H9 (cell line): ENCODE results near the gene HLTF. TPM values are rescaled to one million over a fixed set of nuclear protein-coding genes. Genes with fewer than 3 reads are reported as not detected.

ENCODE experiments used
- DNase-seq: peaks from one replicate; pipeline ENCODE4 v3.0.0-alpha.2; 2017
- H2AFZ ChIP-seq: one replicate; pipeline ENCODE4 v1.6.1; 2013; ENCODE audit warnings: mild to moderate bottlenecking, low read length, control low read depth, moderate library complexity
- H2AK5ac ChIP-seq: 2 replicates; pipeline ENCODE4 v1.6.1; 2013; ENCODE audit warnings: low read length, control low read depth, mixed read lengths; ENCODE audit not compliant: insufficient read length
- H2BK120ac ChIP-seq: one replicate; pipeline ENCODE4 v1.6.1; 2013; ENCODE audit warnings: low read depth, mild to moderate bottlenecking, low read length, control low read depth, inconsistent platforms; ENCODE audit not compliant: poor library complexity, severe bottlenecking
- H2BK12ac ChIP-seq: 2 replicates; pipeline ENCODE4 v1.6.1; 2013; ENCODE audit warnings: low read length, control low read depth, mixed read lengths, low read depth; ENCODE audit not compliant: insufficient read length
- H2BK15ac ChIP-seq: 2 replicates; pipeline ENCODE4 v1.6.1; 2013; ENCODE audit warnings: low read depth, low read length, control low read depth
- H2BK20ac ChIP-seq: one replicate; pipeline ENCODE4 v1.6.1; 2013; ENCODE audit warnings: low read depth, mild to moderate bottlenecking, low read length, control low read depth, inconsistent platforms; ENCODE audit not compliant: poor library complexity, severe bottlenecking
- H2BK5ac ChIP-seq: 2 replicates; pipeline ENCODE4 v1.6.1; 2013; ENCODE audit warnings: low read length, control low read depth, mixed read lengths; ENCODE audit not compliant: insufficient read length
- H3K14ac ChIP-seq: 2 replicates; pipeline ENCODE4 v1.6.1; 2013; ENCODE audit warnings: low read length, control low read depth; ENCODE audit not compliant: insufficient read depth
- H3K18ac ChIP-seq: 2 replicates; pipeline ENCODE4 v1.6.1; 2013; ENCODE audit warnings: low read depth, mild to moderate bottlenecking, mixed read lengths, low read length, control low read depth; ENCODE audit not compliant: insufficient read length
- H3K23ac ChIP-seq: 2 replicates; pipeline ENCODE4 v1.6.1; 2013; ENCODE audit warnings: low read length, control low read depth, mixed read lengths, low read depth; ENCODE audit not compliant: insufficient read length
- H3K23me2 ChIP-seq: 2 replicates; pipeline ENCODE4 v1.6.1; 2013; ENCODE audit warnings: low read depth, mild to moderate bottlenecking, mixed read lengths, low read length, control low read depth; ENCODE audit not compliant: insufficient read length, poor library complexity, severe bottlenecking
- H3K27ac ChIP-seq: 2 replicates; pipeline ENCODE4 v1.5.1; 2013; ENCODE audit warnings: low read length, control low read depth, mixed read lengths, low read depth; ENCODE audit not compliant: insufficient read length
- H3K27me3 ChIP-seq: 2 replicates; pipeline ENCODE4 v1.6.1; 2013; ENCODE audit warnings: low read length, control low read depth, inconsistent platforms; ENCODE audit not compliant: insufficient read depth
- H3K4ac ChIP-seq: 2 replicates; pipeline ENCODE4 v1.6.1; 2013; ENCODE audit warnings: low read depth, mild to moderate bottlenecking, control low read depth, inconsistent platforms, low read length, moderate library complexity
- H3K4me1 ChIP-seq: 2 replicates; pipeline ENCODE4 v1.6.1; 2013; ENCODE audit warnings: low read length, control low read depth, inconsistent platforms; ENCODE audit not compliant: insufficient read depth
- H3K4me2 ChIP-seq: 2 replicates; pipeline ENCODE4 v1.6.1; 2013; ENCODE audit warnings: low read length, control low read depth, mixed read lengths; ENCODE audit not compliant: insufficient read length, insufficient read depth
- H3K56ac ChIP-seq: 2 replicates; pipeline ENCODE4 v1.6.1; 2013; ENCODE audit warnings: low read depth, mild to moderate bottlenecking, mixed read lengths, low read length, control low read depth; ENCODE audit not compliant: insufficient read length
- H3K79me1 ChIP-seq: 2 replicates; pipeline ENCODE4 v1.6.1; 2013; ENCODE audit warnings: low read depth, mild to moderate bottlenecking, moderate library complexity, low read length, control low read depth, inconsistent platforms; ENCODE audit not compliant: insufficient read depth, poor library complexity, severe bottlenecking
- H3K79me2 ChIP-seq: 2 replicates; pipeline ENCODE4 v1.6.1; 2013; ENCODE audit warnings: low read length, control low read depth, inconsistent platforms; ENCODE audit not compliant: insufficient read depth
- H3K9ac ChIP-seq: 2 replicates; pipeline ENCODE4 v1.6.1; 2013; ENCODE audit warnings: low read length, control low read depth, mixed read lengths; ENCODE audit not compliant: insufficient read length; ENCODE audit errors: extremely low read depth
- H3K9me3 ChIP-seq: one replicate; pipeline ENCODE4 v1.6.1; 2013; ENCODE audit warnings: low read depth, low read length, inconsistent platforms; ENCODE audit not compliant: control insufficient read depth
- H3T11ph ChIP-seq: one replicate; pipeline ENCODE4 v1.6.1; 2013; ENCODE audit warnings: mild to moderate bottlenecking, low read length, control low read depth, inconsistent platforms
- H4K20me1 ChIP-seq: one replicate; pipeline ENCODE4 v1.6.1; 2013; ENCODE audit not compliant: control insufficient read depth, insufficient read length, insufficient read depth
- H4K5ac ChIP-seq: 2 replicates; pipeline ENCODE4 v1.6.1; 2013; ENCODE audit warnings: low read depth, mild to moderate bottlenecking, mixed read lengths, low read length, control low read depth; ENCODE audit not compliant: insufficient read length
- H4K8ac ChIP-seq: replicated peaks from 2 replicates; pipeline ENCODE4 v1.6.1; 2013; ENCODE audit warnings: low read length, control low read depth, mixed read lengths, low read depth; ENCODE audit not compliant: insufficient read length
- H4K91ac ChIP-seq: 2 replicates; pipeline ENCODE4 v1.6.1; 2013; ENCODE audit warnings: low read depth, mild to moderate bottlenecking, moderate library complexity, mixed read lengths, low read length, control low read depth; ENCODE audit not compliant: insufficient read length
- H3K27ac Mint-ChIP-seq, 3 experiments: 2 replicates in 2 of 3; 3 replicates in 1 of 3; pipeline ENCODE4 v1.8.0; 2020 to 2021; ENCODE audit warnings: mixed read lengths in 3 of 3, mild to moderate bottlenecking in 1 of 3, moderate library complexity in 1 of 3
- H3K27me3 Mint-ChIP-seq: 2 replicates; pipeline ENCODE4 v1.8.0; 2021; ENCODE audit warnings: low read depth, mild to moderate bottlenecking, moderate library complexity, mixed read lengths
- H3K36me3 Mint-ChIP-seq, 3 experiments: 2 replicates in 2 of 3; 3 replicates in 1 of 3; pipeline ENCODE4 v1.8.0; 2020 to 2021; ENCODE audit warnings: low read depth in 3 of 3, mixed read lengths in 3 of 3; ENCODE audit not compliant: insufficient read depth in 1 of 3
- H3K4me1 Mint-ChIP-seq, 2 experiments: 2 replicates each; pipeline ENCODE4 v1.8.0; 2020; ENCODE audit warnings: mixed read lengths in 2 of 2
- H3K4me3 Mint-ChIP-seq, 2 experiments: 2 replicates in 1 of 2; 3 replicates in 1 of 2; pipeline ENCODE4 v1.8.0; 2020 to 2021; ENCODE audit warnings: mild to moderate bottlenecking in 2 of 2, mixed read lengths in 2 of 2, moderate library complexity in 1 of 2
- H3K9me3 Mint-ChIP-seq, 2 experiments: 2 replicates in 1 of 2; 3 replicates in 1 of 2; pipeline ENCODE4 v1.8.0; 2020; ENCODE audit warnings: mild to moderate bottlenecking in 2 of 2, mixed read lengths in 2 of 2, moderate library complexity in 1 of 2
- WGBS: extraction: QIAGEN DNeasy Blood & Tissue Kit; methylation state at CpG from one replicate; pipeline ENCODE4 v1.1.7; 2013; ENCODE audit warnings: missing lambda C conversion rate, low lambda C conversion rate, mixed read lengths; ENCODE audit not compliant: insufficient read length; ENCODE audit errors: extremely low coverage; 5-methylcytosine and 5-hydroxymethylcytosine counted together
- long read RNA-seq: library from polyadenylated mRNA; unstranded; transcript quantifications from one replicate; pipeline ENCODE4 v2.0.0, GENCODE V29; 2020
- total RNA-seq: library from RNA; stranded (reverse); gene quantifications from 2 replicates; pipeline ENCODE4 v1.2.1, GENCODE V29; 2021
- TF ChIP-seq, protein P1 (sequence below): fragments of 200-600 bp; sonication (generic); conservative IDR thresholded peaks from 3 replicates; pipeline ENCODE4 v1.8.0; 2021; ENCODE audit warnings: antibody characterized with exemption, mild to moderate bottlenecking

Gene HLTF, protein sequence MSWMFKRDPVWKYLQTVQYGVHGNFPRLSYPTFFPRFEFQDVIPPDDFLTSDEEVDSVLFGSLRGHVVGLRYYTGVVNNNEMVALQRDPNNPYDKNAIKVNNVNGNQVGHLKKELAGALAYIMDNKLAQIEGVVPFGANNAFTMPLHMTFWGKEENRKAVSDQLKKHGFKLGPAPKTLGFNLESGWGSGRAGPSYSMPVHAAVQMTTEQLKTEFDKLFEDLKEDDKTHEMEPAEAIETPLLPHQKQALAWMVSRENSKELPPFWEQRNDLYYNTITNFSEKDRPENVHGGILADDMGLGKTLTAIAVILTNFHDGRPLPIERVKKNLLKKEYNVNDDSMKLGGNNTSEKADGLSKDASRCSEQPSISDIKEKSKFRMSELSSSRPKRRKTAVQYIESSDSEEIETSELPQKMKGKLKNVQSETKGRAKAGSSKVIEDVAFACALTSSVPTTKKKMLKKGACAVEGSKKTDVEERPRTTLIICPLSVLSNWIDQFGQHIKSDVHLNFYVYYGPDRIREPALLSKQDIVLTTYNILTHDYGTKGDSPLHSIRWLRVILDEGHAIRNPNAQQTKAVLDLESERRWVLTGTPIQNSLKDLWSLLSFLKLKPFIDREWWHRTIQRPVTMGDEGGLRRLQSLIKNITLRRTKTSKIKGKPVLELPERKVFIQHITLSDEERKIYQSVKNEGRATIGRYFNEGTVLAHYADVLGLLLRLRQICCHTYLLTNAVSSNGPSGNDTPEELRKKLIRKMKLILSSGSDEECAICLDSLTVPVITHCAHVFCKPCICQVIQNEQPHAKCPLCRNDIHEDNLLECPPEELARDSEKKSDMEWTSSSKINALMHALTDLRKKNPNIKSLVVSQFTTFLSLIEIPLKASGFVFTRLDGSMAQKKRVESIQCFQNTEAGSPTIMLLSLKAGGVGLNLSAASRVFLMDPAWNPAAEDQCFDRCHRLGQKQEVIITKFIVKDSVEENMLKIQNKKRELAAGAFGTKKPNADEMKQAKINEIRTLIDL
- 41.5 and 44.1 TPM in 2 replicates for total RNA-seq
- long read RNA-seq, full-length matches to known transcripts = 21 of 93 reads
- long read RNA-seq, partial matches to known transcripts = 60 of 93 reads
- long read RNA-seq, other reads (novel, unspliced or antisense) = 12 of 93 reads

DNA sequence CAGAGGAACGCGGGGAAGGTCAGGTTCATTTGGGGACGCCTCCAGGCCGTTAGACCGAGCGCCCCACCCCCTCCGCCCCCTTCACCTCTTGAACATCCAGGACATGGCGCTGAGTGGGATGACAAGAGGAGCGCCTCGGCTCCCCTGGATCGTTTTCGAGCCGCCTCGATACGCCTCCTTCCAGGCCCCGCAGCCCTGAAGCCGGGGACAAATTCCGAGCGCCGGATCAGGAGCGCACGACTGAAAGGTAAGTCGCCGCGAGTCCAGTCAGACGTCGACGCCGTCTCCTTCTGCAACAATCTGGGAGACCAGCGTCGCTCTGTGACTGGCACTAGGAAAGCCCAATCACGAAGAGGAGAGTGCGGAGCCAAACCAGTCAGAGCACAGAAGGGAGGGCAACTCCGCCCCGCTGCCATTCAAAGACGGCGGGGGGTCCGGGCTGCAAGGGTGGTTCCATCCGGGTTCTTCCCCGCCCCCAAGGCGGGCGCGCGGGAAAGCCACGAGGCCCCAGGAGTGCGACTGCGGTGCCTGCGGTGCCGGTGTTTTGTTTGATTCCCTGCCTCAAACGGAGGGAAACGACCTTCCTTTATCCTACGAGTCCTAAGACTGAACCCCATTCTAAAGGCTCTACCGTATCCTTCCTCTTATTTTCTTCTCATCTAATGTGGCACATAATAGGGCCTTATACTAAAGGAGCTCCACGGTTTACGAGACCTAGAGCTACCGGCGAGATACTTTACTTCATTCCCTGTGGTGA lies at the start of gene HLTF:
Gene HLTF, minus strand, starts transcription at position 302 of the 757 bp plus-strand sequence. Its CDS starts 197 bp downstream, at position 105.
- H3K9me3 Mint-ChIP-seq = peaks cover 0 to 3% of the 10 kb centered on the region in 2 experiments; a peak in 2 of 5 replicates
- Histone ChIP-seq H2BK20ac (no peak within 1 kb of the TSS), H2BK120ac (no peak within 1 kb of the TSS)

More for the DNA sequence above, at the start of gene HLTF:
- Histone ChIP-seq H3K4me2 (peak within 1 kb of the TSS; percentile 86), H3K18ac (peak within 1 kb of the TSS; percentile 58), H3K27me3 (no peaks in the 10 kb centered on the region; the same call in 1 of the 2 replicates), H3K79me1 (peaks cover 3% of the 10 kb centered on the region), H4K20me1 (no peaks in the 10 kb centered on the region), H3K9me3 (no peaks in the 10 kb centered on the region), H3K23ac (no peak within 1 kb of the TSS), H3T11ph (no peak within 1 kb of the TSS), H4K91ac (no peak within 1 kb of the TSS), H3K4me1 (no peaks in the 10 kb centered on the region; the same call in 1 of the 2 replicates), H2BK5ac (no peak within 1 kb of the TSS), H3K9ac (peak within 1 kb of the TSS; percentile 37), H3K79me2 (no peaks in the 10 kb centered on the region), H3K27ac (no peak within 1 kb of the TSS), H4K8ac (no peak within 1 kb of the TSS), H3K4ac (no peak within 1 kb of the TSS), H3K14ac (peak within 1 kb of the TSS; percentile 73), H2AK5ac (no peak within 1 kb of the TSS), H3K23me2 (peaks cover 5% of the 10 kb centered on the region), H4K5ac (no peak within 1 kb of the TSS), H2AFZ (no peak within 1 kb of the TSS), H2BK12ac (no peak within 1 kb of the TSS), H3K56ac (no peak within 1 kb of the TSS), H2BK15ac (no peak within 1 kb of the TSS)
- Mint-ChIP-seq H3K4me3 (peak within 1 kb of the TSS; percentile 86 to 91), H3K36me3 (peaks cover 16 to 33% (median 18%) of the 10 kb centered on the region in 3 experiments), H3K27me3 (peaks cover 38% of the 10 kb centered on the region), H3K4me1 (peaks cover 12 to 14% of the 10 kb centered on the region in 2 experiments), H3K27ac (peak within 1 kb of the TSS; percentile 88 to 97 (median 96))
- WGBS = no CpG with 5 or more reads among the region's 57 CpGs
- TF ChIP-seq, protein P1, sequence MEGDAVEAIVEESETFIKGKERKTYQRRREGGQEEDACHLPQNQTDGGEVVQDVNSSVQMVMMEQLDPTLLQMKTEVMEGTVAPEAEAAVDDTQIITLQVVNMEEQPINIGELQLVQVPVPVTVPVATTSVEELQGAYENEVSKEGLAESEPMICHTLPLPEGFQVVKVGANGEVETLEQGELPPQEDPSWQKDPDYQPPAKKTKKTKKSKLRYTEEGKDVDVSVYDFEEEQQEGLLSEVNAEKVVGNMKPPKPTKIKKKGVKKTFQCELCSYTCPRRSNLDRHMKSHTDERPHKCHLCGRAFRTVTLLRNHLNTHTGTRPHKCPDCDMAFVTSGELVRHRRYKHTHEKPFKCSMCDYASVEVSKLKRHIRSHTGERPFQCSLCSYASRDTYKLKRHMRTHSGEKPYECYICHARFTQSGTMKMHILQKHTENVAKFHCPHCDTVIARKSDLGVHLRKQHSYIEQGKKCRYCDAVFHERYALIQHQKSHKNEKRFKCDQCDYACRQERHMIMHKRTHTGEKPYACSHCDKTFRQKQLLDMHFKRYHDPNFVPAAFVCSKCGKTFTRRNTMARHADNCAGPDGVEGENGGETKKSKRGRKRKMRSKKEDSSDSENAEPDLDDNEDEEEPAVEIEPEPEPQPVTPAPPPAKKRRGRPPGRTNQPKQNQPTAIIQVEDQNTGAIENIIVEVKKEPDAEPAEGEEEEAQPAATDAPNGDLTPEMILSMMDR = no peak
- DNase-seq = peak; percentile 98
